Measurements from ENCODE around the gene CTSH. TPM values are rescaled to one million over a fixed set of nuclear protein-coding genes. Genes with fewer than 3 reads are reported as not detected.

CTSH gene
- total and polyA plus RNA-seq, 2 of the 13 experiments (the other 11 are each of a cell fraction or from before 2014, with no cell fraction given): 265 to 653 TPM

DNA sequence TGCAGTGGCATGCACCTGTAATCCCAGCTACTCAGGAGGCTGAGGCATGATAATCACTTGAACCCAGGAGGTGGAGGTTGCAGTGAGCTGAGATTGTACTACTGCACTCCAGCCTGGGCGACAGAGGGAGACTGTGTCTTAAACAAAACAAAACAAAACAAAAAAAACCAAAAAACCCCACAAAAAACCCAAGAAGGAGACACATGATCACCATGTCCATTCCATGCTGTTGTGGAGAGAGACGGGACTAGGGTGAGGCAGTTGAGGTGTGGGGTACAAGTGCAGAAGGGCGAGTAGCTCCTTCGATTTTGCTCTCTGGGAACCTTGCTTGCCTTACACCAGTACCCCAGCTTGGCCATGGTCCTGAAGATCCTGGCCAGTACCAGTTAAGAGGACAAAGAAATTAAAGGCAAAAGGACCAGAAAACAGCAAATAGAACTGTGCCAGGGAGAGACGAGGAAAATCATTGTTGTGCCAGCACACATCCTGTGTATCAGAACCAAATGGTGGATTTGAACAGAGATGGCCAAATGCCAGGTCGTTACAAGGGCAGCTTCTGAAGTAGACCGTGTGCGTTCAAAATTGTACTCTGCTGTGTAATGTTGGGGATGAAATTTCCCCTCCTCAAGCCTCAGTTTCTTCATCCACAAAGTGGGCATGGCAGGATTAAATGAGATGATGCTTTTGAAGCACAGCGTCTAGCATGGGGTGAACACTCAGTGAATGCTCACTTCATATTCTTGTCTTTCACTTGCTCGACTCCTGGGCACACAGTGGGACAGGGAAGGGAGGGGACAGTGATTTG, 42.9 kb upstream of the CTSH start (continued):
- TF ChIP-seq ZNF232 (CRISPR knock-in tag; IDR thresholded peaks at IDR 0.05; ENCODE audit: borderline replicate concordance) (no peak), AGO1 (IDR thresholded peaks at IDR 0.05; ENCODE audit: low read depth, low read length, poor library complexity, severe bottlenecking) (no peak), ADNP (CRISPR knock-in tag; IDR thresholded peaks at IDR 0.05) (0 out of 2 replicates have a peak, but pooled peaks have one; percentile 78), ELF4 (CRISPR knock-in tag; IDR thresholded peaks at IDR 0.05; ENCODE audit: borderline replicate concordance) (peak; percentile 14; the same call in 1 of the 2 replicates), ZNF251 (CRISPR knock-in tag; IDR thresholded peaks at IDR 0.05) (0 out of 2 replicates have a peak, but pooled peaks have one; percentile 3)
- TF ChIP-seq, protein P1, sequence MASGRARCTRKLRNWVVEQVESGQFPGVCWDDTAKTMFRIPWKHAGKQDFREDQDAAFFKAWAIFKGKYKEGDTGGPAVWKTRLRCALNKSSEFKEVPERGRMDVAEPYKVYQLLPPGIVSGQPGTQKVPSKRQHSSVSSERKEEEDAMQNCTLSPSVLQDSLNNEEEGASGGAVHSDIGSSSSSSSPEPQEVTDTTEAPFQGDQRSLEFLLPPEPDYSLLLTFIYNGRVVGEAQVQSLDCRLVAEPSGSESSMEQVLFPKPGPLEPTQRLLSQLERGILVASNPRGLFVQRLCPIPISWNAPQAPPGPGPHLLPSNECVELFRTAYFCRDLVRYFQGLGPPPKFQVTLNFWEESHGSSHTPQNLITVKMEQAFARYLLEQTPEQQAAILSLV (CRISPR knock-in tag; IDR thresholded peaks at IDR 0.05; ENCODE audit: borderline replicate concordance): no peak

DNA sequence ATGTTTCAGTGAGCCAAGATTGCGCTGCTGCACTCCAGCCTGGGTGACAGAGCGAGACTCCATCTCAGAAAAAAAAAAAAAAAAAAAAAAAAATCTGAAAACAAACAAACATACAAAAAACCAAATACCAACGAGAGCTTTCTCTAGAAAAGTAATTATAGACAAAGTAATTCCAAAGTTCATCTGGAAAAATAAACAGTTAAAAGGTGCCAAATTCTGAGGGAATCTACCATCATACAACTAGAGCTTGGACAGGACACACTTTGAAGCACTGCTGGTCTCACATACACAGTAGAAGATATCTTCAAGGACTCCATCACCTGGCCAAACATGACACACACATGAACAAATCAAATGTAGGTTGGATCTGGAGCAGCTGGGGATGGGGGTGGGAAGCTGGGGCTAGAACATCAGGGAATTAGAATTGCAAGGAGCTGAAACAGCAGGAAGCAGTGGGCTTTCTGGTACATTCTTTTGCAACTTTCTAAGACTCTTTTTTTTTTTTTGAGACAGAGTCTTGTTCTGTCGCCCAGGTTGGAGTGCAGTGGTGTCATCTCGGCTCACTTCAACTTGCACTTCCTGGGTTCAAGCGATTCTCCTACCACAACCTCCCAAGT, 41.1 kb upstream of the CTSH start:
- H3K9me3 ChIP-seq (ENCODE audit: low read length): no peaks in the 10 kb centered on the region
- H3K9ac ChIP-seq (ENCODE audit: insufficient read depth, low read depth, low read length): no peak overlapping the region
- H3K4me1 ChIP-seq (ENCODE audit: insufficient read depth, low read length): peaks cover 76% of the 10 kb centered on the region
- in situ Hi-C loops (cut with HindIII; ENCODE audit: extremely low pct_ligation_motif_present, low pct_unique_long_range_greater_than_20kb): no loop called here
- WGBS (ENCODE audit: low lambda C conversion rate): 81% methylated on average over 6 of the region's 6 CpGs
- CTCF ChIA-PET (ENCODE audit: low intra/inter-chr PET ratio, low total read pairs): no interaction called here
- peak overlapping the region; percentile 29; the same call in 1 of the 2 replicates for H3K4me2 ChIP-seq (ENCODE audit: low read depth, low read length)
- H3K36me3 ChIP-seq (replicated peaks in 1 of 2; ENCODE audit: control insufficient read depth in 1 of 2, insufficient read depth in 2 of 2, low read length in 2 of 2): no peaks in the 10 kb centered on the region
- H3K27me3 ChIP-seq (ENCODE audit: control insufficient read depth in 1 of 2, insufficient read depth in 2 of 2, low read length in 2 of 2): no peaks in the 10 kb centered on the region
- no peak for DNase-seq (ENCODE audit: low spot score)
- H3K4me3 ChIP-seq (replicated peaks in 1 of 3; ENCODE audit: insufficient read depth in 1 of 3, low read depth in 2 of 3, low read length in 3 of 3): no peak overlapping the region
- no peaks in the 10 kb centered on the region for H4K20me1 ChIP-seq (ENCODE audit: insufficient read depth, low read length)
- no TSS peak for BruUV-seq (replicated peaks)
- H3K79me2 ChIP-seq (ENCODE audit: insufficient read depth, low read length): no peaks in the 10 kb centered on the region
- ATAC-seq: no peak
- no peak for FAIRE-seq
- H3K27ac ChIP-seq (ENCODE audit: extremely low read length, insufficient read depth, low read length): peak overlapping the region; percentile 46
- POLR2A ChIA-PET: interaction anchor here (0.6 to 1.4 kb wide), 4 partner anchors 8 to 50 kb away, joined by 3 to 10 read pairs (median 4); no protein-coding TSS in a partner anchor
- intact Hi-C loops (cut with micrococcal nuclease; ENCODE audit: unreplicated experiment): no loop called here
- H2AFZ ChIP-seq (ENCODE audit: low read length): no peak overlapping the region
- TF ChIP-seq FOXP1 (IDR thresholded peaks at IDR 0.05) (0 out of 2 replicates have a peak, but pooled peaks have one; percentile 11), FOXP1 (CRISPR knock-in tag; IDR thresholded peaks at IDR 0.05) (peak; percentile 50; the same call in 1 of the 2 replicates), CREM (IDR thresholded peaks at IDR 0.05) (no peak), CREM (CRISPR knock-in tag; IDR thresholded peaks at IDR 0.05) (no peak), NFIB (CRISPR knock-in tag; IDR thresholded peaks at IDR 0.05; ENCODE audit: borderline replicate concordance) (no peak), TBP (CRISPR knock-in tag; IDR thresholded peaks at IDR 0.05) (no peak)
- TF ChIP-seq, protein P2, sequence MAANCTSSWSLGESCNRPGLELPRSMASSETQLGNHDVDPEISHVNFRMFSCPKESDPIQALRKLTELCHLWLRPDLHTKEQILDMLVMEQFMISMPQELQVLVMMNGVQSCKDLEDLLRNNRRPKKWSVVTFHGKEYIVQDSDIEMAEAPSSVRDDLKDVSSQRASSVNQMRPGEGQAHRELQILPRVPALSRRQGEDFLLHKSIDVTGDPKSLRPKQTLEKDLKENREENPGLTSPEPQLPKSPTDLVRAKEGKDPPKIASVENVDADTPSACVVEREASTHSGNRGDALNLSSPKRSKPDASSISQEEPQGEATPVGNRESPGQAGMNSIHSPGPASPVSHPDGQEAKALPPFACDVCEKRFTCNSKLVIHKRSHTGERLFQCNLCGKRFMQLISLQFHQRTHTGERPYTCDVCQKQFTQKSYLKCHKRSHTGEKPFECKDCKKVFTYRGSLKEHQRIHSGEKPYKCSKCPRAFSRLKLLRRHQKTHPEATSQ (CRISPR knock-in tag; IDR thresholded peaks at IDR 0.05; ENCODE audit: borderline replicate concordance): no peak
- TF ChIP-seq, protein P3, sequence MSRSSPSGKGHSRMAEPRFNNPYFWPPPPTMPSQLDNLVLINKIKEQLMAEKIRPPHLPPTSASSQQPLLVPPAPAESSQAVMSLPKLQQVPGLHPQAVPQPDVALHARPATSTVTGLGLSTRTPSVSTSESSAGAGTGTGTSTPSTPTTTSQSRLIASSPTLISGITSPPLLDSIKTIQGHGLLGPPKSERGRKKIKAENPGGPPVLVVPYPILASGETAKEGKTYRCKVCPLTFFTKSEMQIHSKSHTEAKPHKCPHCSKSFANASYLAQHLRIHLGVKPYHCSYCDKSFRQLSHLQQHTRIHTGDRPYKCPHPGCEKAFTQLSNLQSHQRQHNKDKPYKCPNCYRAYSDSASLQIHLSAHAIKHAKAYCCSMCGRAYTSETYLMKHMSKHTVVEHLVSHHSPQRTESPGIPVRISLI (CRISPR knock-in tag; IDR thresholded peaks at IDR 0.05; ENCODE audit: borderline replicate concordance): peak; percentile 51; the same call in 1 of the 2 replicates
- TF ChIP-seq, protein P4, sequence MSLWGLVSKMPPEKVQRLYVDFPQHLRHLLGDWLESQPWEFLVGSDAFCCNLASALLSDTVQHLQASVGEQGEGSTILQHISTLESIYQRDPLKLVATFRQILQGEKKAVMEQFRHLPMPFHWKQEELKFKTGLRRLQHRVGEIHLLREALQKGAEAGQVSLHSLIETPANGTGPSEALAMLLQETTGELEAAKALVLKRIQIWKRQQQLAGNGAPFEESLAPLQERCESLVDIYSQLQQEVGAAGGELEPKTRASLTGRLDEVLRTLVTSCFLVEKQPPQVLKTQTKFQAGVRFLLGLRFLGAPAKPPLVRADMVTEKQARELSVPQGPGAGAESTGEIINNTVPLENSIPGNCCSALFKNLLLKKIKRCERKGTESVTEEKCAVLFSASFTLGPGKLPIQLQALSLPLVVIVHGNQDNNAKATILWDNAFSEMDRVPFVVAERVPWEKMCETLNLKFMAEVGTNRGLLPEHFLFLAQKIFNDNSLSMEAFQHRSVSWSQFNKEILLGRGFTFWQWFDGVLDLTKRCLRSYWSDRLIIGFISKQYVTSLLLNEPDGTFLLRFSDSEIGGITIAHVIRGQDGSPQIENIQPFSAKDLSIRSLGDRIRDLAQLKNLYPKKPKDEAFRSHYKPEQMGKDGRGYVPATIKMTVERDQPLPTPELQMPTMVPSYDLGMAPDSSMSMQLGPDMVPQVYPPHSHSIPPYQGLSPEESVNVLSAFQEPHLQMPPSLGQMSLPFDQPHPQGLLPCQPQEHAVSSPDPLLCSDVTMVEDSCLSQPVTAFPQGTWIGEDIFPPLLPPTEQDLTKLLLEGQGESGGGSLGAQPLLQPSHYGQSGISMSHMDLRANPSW (CRISPR knock-in tag; IDR thresholded peaks at IDR 0.05; ENCODE audit: borderline replicate concordance): no peak
